Stimulated activated naive CD8-positive, alpha-beta T cell treated with anti-CD3 and anti-CD28 coated beads, Interleukin-15, Interleukin-2, amounts not matched to agents 100 U/mL and 50 U/mL, for 24 hours (primary cell): Measurements from ENCODE around the gene FLNB.
"Not testable (repeated sequence)": the region's sequence is repeated elsewhere in the genome, so short reads cannot be mapped to it uniquely, and the experiment has no call there.

Experiments used
- ATAC-seq: fragments of 150-1000 bp; cut with Tn5 transposase; one replicate; pipeline ENCODE4 v1.10.0; 2021
- DNase-seq: peaks from one replicate; pipeline ENCODE4 v3.0.0; 2021

FLNB gene

DNA sequence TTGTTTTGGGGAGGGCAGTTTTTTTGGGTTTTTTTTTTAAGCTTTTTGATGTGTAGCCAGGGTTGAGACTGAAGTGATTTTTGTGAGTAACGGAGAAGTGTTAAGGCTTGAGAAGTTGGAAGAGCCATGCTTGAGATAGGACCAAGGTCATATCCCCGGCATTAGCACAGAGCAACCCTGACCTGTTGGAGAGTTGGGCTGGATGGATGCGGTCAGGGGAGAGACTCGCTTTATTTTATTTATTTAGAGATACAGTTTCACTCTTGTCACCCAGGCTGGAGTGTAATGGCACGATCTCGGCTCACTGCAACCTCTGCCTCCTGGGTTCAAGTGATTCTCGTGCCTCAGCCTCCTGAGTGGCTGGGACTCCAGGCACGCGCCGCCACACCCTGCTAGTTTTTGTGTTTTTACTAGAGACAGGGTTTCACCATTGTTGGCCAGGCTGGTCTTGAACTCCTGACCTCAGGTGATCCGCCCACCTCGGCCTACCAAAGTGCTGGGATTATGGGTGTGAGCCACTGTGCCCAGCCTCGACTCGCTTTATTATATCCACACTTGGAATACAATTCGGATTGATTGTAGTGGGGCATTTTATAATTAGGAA lies 43.5 kb downstream of the FLNB start:
- ATAC-seq, DNase-seq: not testable (repeated sequence)

DNA sequence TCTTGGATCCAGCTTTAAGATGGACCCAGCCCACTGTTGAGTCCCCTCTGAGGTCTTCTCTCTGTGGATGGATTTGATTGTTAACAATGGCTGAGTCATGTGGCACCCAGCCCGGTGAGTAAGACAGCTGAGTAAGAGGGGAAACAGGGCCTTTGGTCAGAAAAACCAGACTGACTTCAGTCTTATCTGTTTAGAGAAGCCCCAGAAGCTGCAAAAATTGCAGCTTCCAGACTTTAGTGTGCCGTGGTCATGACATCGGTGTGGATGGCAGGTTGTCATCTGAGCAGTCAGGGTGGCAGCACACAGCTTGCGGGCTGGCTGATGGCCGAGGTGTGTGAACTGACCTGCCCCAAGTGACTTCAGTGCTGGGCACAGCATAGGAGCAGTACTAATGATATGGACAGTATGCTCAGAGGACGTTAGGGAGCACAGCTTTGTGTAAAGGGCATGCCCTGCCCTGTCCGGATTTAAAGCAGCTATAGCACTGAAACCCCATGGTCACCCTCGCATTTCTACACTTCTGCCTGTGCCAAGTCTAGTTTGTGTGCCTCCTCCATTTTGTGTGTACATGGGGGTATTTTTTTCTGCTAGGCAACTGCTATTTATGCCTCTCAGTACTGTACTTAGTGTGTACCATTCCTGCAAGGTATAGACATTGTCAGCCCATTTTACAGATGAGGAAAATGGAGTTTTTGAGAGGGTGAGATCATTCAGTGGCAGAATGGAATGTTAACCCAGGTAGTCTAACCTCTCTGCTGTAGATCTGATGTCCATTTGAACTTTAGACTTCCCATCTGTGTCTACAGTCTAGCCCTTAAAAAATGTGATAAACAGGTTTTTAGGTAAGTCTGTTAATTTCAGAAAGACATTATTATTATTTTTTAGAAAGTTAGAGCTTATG lies 44.4 kb downstream of the FLNB start:
- DNase-seq (peak; percentile 43), ATAC-seq (peak; percentile 98)

DNA sequence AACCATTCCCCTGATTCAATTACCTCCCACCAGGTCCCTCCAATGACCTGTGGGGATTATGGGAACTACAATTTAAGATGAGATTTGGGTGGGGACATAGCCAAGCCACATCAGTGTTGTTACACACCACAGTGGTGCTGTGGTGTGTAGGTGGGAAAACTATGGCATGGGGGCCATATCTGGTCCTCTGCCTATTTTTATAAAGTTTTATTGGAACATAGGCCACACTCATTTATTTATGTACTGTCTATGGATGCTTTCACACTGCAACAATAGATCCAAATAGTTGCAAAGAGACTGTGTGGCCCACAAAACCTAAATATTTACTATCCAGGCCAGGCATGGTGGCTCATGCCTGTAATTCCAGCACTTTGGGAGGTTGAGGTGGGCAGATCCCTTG lies 46.4 kb downstream of the FLNB start:
- ATAC-seq (no peak), DNase-seq (no peak)

DNA sequence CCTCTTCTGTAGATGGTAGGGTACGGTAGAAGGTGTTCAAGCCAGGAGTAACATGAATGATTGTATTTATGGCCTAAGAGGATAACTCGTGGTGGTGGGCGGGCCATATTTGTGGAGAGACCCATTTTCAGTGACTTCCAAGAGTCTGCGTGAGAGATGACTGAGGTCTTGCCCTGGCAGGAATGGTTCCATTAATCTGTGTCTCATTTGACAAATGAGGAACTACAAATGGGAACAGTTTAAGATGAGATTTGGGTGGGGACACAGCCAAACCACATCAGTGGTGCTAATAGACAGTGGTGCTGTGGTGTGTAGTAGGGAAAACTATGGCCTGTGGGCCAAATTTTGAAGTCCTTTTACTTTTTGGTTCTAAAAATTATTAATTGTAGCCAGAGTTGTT lies 47.1 kb downstream of the FLNB start:
- DNase-seq, result no peak
- ATAC-seq, result no peak

DNA sequence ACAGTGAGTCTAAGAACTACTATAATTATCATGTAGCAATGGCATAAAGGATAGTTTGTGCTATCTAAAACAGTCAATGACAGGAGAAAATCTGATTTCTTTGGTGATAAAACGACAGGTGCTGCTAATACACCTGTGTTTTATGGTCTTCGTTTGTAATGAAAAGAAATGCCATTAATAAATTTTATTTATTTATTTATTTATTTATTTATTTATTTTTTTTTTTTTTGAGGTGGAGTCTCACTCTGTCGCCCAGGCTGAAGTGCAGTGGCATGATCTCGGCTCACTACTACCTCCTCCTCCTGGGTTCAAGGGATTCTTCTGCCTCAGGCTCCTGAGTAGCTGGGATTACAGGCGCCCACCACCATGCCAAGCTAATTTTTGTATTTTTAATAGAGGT lies 47.7 kb downstream of the FLNB start:
- ATAC-seq, DNase-seq: not testable (repeated sequence)

DNA sequence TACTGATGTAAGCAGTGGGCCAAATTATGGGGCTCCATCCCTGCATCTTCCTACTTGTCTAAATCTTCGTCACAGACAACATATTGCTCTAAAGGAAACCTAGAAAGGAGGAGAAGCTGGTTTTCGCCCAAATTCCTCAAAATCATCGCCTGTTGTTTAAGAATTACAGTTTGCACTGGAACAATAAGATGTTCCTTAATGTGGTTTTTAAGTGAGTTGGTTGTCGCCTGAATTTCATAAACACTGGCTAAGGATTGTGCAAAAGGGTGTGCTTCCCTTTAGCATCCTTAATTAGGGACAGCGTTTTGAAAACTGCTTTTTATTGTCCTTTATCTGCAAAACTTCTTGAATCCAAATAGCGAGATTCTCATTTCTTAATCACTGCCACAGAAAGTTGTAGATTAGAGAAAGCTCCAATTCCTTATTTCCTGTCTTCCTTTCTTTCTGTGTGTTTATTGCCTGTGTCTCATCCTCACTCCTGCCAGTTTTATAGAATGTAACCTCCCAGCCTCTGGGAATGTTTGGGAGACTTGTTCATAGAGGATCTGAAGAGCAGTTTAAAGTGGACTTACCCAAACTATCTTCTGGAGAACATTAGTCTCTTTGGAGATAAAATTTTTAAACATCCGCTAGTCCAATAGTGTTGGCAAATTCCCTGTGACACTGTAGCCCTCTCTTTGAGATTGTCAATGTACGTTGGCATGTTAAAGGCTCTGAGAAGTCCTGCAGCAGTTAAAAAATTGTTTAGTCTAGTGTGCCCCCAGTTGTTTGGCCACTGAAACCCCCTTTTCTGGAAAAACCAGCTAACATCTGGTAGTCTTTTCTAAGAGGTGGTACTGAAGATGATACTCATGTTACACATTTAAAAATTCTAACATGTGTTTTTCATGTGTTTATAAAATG lies 50.4 kb downstream of the FLNB start:
- DNase-seq (no peak), ATAC-seq (no peak)

DNA sequence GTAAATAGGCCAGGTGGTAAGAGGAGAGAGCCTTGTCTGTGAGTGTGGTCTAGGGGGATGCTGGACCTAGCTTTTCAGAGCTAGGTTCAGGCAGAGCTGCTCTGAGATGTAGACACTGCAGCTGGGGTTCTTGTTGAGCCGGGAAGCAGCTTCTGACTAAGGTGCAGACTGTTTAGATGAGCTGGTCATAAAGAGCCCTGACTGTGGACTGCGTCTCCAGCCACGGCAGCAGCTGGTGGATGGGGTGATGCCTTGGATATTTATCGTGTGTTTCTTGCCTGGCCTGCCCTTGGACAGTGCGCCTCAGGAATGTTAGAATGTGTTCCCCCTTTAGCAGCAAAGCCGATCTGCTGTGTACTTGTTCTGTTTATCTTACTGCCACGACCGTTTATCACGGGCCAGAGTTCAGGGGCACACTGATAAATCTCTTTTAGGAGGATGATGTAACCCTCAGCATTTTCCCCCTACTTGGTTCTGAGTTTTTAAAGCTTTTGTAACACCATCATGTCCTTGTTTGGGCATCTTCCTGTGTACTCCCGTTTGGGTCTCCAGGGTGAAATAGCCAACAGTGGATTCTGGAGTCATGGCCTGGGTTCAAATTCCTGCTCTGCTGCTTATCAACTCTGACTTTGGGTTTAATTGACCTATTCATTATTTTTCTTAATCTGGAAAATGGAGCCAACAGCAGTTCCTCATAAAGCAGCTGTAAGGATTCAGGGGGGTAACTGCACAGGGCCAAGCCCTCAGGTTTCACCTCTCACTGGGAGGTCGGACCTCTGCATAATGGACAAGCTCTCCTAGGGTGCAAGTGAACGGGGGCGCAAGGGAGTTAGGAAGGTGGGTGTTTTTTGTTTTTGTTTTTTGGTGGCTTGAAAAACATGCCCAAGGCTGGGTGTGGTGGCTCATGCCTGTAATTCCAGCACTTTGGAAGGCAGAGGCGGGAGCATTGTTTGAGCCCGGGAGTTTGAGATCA lies 51.4 kb downstream of the FLNB start:
- no peak for DNase-seq
- no peak for ATAC-seq

DNA sequence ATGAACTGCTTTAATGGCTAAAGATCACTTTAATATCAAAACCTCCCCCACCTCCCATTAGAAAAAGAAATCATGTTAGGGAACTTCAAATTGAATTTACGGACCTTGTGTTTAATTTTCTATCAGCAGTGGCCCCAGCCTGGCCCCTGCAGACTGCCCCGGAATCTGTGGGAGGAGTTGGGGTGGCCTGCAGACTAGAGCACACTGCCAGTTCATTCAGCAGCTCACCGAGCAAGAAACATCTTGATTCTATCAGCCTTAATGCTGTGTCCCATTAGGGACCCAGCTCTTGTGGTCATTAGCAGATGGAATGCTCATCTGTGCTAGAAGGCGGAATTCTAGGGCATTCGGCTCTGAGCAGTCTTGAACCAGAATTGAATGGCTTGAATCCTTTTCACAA lies 54.2 kb downstream of the FLNB start:
- DNase-seq (no peak), ATAC-seq (no peak)

DNA sequence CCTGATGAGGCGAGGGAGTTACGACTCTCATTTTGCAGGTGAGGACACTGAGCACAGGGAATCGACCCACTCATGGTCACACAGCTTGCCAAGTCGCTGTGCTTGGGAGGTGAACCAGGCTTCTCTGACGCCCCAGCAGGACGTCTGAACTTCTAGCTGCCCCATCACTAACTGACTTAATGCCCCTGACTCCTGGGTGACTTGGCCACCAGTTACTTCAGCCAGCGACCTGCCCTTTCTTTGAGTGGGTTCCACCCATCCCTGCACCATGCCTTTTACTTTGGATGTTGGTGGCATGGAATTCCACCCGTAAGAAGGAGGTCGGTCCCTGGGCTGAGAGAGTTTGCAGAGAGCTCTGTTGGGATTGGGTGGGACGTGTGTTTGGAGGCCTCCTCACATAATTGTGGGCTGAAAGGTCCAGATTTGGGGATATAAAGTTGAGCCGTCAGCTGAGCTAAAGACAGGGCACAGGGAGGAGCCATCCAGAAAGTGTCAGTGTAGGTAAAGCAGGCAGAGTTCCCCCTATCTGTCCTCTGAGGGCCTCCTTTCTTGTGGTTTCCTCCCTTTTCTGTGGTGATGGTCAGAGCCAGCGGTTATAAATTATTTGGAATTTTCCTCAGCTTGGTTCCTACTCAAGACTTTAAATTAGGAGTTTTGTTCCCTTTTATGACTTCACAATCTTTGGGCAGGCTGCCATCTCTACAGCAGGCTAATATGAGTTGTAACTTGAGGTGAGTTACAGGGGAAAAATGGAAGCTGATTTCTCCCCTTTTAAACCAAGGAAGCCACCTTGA lies 55.0 kb downstream of the FLNB start:
- ATAC-seq (no peak), DNase-seq (no peak)

DNA sequence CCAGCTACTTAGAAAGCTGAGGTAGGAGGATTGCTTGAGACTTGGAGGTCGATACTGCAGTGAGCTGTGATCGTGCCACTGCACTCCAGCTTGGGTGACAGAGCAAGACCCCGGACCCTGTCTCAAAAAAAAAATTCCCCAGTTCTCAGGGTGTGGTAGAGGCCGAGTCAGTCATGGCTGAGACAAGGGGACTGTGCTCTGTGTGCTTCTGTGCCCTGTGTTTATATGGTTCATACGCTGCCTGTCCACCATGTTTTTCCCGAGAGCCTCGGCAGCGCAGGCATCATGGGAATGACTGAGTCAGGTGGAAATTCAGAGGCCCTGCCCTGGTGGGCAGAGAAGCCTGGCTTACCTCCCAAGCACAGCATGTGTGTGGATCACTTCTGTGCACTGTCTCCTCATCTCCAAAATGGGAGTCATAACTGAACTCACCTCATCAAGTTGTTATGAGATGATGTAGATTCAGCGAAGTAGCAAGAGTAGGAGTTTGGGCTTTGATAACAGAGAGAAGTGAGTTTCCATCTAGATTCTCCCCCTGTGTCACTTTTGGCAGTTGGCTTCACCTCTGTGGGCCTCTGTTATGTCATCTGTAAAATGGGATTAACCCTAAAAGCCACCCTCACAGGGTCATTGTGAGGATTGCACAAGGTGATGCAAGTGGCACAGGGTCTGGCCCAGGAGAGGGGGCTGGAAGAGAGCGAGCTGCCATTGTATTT lies 56.9 kb downstream of the FLNB start:
- DNase-seq (no peak), ATAC-seq (no peak)

DNA sequence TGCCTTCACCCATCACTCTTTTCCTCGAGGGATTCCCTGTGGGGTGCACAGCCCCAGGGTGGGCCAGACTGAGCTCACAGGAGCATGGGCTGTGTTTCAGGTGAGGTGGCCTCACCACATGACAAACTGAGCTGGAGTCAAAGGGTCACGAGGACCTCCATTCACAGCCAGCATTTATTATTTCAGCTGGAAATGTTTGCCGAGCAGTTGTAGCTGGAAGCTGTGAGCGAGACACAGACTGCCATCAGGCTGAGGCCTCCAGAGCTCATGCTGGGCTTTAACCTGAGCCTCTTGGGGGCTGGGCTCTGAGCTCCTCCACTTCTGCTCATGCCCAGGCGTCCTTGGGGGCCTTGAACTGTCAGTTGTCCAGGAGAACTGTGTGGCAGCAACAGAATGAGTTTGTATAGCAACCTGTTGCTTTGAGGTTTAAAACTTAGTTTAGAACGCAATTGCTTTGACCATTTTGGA lies 57.5 kb downstream of the FLNB start:
- ATAC-seq (no peak), DNase-seq (no peak)

DNA sequence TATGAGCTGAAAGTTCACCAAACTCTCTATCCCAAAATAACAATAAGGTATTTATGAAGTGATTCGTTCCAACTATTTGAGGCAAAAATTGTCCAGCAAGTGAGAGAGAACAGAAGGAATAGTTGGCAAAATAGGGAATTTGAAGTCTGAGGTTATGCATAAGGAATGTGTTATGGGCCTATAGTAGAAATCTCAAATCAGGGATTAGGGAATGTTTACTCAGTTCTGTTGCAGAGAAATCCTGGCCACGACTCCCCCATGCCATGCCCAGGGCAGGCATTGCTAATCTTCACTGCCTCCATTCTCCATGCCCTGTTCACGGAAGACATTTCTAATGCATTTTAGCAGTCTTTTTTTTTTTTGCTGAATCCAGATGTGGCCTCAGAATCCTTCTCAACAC lies 58.6 kb downstream of the FLNB start:
- no peak for DNase-seq
- ATAC-seq, result no peak

DNA sequence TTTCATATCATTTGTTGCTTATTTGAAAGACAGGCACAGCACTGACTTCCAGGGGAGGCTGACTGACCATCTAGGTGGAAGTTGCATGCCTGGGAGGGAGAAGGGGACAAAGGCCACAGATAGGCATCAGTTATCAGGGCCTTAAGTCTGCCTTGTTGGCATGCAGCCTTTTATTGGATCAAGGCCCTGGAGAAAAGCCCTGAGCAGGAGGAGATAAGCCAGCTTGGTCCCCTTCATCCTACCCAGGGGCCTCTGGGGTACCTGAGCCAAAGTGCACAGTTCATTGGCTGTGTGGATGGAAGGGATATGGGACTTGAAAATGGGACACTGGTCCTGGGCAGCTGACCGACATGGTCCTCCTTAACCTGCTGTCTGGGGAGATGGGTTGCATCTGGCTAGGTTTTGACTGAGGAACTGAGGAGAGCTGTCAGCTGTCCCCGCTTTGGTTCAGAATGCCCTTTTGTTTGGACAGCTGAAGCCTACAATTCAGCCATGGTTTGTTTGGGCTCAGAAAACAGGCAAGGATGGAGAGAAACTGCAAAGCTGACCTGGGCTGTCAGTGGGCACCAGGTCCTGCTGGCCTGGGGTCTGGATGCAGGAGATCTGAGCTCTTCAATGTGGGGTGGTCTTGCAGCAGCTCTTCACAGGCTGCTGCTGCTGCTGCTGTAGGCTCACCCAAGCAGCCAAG lies 60.0 kb downstream of the FLNB start:
- ATAC-seq (no peak), DNase-seq (no peak)

DNA sequence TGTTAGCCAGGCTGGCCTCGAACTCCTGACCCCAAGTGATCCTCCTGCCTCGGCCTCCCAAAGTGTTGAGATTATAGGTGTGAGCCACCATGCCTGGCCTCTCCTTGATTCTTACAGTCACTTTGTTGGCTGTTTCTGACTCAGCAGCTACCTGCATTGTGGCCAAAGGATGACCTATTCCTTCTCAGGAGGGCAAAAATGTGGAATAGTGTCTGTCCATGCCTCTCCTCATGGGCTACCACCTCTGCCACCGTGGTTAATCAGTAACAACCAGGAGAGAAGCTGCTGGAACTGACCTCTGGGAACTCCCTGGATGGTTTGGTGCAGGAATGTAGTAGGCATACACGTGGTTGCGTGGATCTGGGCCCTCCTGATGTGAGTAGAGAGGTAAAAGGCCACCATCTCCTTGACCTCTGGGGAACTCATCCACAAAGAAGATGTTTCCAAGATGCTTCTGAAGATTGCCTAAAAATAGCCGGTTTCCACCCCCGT lies 63.3 kb downstream of the FLNB start:
- no peak for ATAC-seq

DNA sequence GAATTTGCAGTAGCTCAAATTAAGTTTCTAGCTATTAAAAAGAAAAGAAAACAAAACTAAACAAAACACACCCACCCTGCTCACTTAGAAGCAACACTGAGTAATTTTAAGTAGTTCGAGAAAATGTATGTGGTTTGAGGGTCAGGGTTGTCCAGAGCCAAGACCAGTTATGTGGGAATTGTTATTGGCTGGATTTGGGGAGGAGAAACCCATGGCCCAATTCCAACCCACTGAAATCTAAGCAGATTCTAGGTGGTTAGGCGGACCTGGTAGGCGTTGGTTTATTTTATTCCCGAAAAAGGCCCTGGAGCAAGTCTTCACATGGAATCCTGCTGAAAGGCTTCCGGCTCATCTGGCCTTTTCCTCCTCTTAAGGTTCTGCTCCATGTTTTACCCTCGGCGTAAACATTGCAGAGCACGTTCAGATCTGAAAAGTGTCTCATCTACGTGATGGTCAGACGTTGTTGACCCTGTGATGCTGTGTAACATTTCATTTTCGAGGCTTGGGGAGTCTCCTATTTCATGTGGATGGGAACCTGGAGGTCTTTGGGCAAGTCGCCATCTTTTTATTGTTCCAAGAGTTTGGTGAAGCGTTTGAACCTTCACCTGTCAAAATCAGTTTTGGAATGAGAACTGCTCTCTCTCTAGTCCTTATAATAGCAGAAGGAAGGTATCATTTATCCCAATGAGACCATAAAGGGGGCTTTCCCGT lies 64.0 kb downstream of the FLNB start:
- ATAC-seq (no peak), DNase-seq (no peak)

More for the DNA sequence above, 63.3 kb downstream of the FLNB start:
- DNase-seq, result no peak

DNA sequence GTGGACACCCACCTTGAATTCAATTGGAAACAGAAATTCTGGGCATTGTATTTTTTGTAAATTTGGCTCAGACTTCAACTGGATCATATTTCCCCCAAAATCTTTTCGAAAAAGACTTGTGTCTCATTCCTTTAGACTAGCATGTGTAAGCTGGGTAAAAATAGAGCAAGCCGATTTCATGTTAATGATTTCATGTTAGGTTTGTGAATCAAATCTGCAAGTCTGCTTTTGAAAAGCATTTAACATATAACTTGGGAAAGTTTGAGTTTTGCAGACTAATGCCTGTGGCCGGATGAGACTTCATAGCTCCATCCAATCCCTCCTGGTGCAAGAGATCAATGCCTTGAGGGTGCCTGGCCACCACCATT lies 64.5 kb downstream of the FLNB start:
- no peak for ATAC-seq

DNA sequence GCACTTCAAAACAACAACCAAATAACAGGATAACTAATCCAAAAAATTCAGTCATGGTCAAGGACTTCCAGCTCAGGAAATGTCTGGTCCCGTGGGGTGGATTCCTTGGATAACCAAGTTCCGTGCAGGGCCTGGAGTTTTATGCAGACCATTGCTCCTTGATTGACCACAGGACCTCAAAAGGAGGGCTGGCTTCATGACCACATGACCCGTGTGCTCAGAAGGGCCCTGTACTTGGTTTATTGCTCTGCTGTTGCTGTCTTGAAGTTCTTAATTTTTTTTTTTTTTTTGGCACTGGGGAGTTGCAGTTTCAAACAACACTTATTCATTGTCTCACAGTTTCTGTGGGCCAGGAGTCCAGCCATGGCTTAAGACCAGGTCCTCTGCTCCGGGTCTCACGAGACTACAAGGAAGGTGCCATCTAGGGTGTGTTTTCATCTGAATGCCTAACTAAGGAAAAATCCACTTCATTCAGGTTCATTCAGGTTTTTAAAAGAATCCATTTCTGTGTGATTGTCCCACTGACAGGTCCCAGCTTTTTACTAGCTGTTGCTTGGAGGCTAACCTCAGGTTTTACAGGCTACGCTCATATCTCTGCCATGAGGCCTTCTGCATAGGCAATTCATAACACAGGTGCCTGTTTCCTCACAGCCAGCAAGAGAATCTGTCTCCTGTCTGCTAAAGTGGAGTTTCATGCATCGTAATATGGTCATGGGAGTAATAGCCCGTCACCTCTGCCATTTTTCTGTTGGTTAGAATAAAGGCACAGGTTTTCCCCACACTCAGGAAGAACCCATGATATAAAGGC lies 65.3 kb downstream of the FLNB start:
- ATAC-seq, result no peak

More for the DNA sequence above, 64.5 kb downstream of the FLNB start:
- no peak for DNase-seq

More for the DNA sequence above, 65.3 kb downstream of the FLNB start:
- no peak for DNase-seq
